Spinal cord (tissue), 10 donors: ENCODE measurements around the gene CHD3. TPM values are rescaled to one million over a fixed set of nuclear protein-coding genes. Genes with fewer than 3 reads are reported as not detected.

Experiments used
- DNase-seq, 6 donors: peaks; one replicate each; pipeline versions ENCODE4 v3.0.0 to v3.0.0-alpha.2; 2013 to 2015; ENCODE audit warnings: low spot score in 6 of 6, low read depth in 4 of 6
- H3K27ac ChIP-seq: one replicate; pipeline ENCODE4 v1.5.1; 2013; ENCODE audit warnings: low read depth, low read length, control low read depth
- H3K27me3 ChIP-seq: one replicate; pipeline ENCODE4 v1.6.1; 2013; ENCODE audit warnings: low read length; ENCODE audit not compliant: control insufficient read depth, insufficient read depth
- H3K36me3 ChIP-seq: one replicate; pipeline ENCODE4 v1.6.1; 2013; ENCODE audit warnings: low read length; ENCODE audit not compliant: control insufficient read depth, insufficient read depth
- H3K4me1 ChIP-seq: one replicate; pipeline ENCODE4 v1.6.1; 2013; ENCODE audit warnings: low read length; ENCODE audit not compliant: control insufficient read depth, insufficient read depth
- H3K4me3 ChIP-seq: one replicate; pipeline ENCODE4 v1.5.1; 2013; ENCODE audit warnings: low read depth, low read length, control low read depth
- H3K9me3 ChIP-seq: one replicate; pipeline ENCODE4 v1.6.1; 2013; ENCODE audit warnings: low read length; ENCODE audit not compliant: control insufficient read depth, insufficient read depth
- WGBS: methylation state at CpG from one replicate; pipeline ENCODE4 v1.1.5; 2013; ENCODE audit warnings: missing lambda C conversion rate; ENCODE audit not compliant: insufficient coverage; 5-methylcytosine and 5-hydroxymethylcytosine counted together
- polyA plus RNA-seq, 2 donors: library from polyadenylated mRNA; unstranded; fragments of 120-200 nt; gene quantifications; one replicate each; pipeline ENCODE4 v1.2.1, GENCODE V29; 2013; ENCODE audit not compliant: insufficient read length in 2 of 2
- total RNA-seq, 2 donors: library from RNA; depleted of rRNA in 1 of 2; stranded (reverse); fragments of 120-200 nt in 1 of 2; fragments of >200 nt in 1 of 2; gene quantifications; one replicate each; pipeline versions ENCODE4 v1.2.3 to v1.2.4, GENCODE V29; 2013 to 2014
- donor health status: healthy.

CHD3 gene
- total and polyA plus RNA-seq, 4 donors: 87.0 to 188 (median 127) TPM

- peak overlapping the region; percentile 98 for H3K27ac ChIP-seq
- DNase-seq: peak in 1 of 6 donors; percentile 33
- under 1% methylated on average over 17 of the region's 17 CpGs for WGBS
- H3K36me3 ChIP-seq: peaks cover 39% of the 10 kb centered on the region
- H3K9me3 ChIP-seq: no peaks in the 10 kb centered on the region
- H3K27me3 ChIP-seq: no peaks in the 10 kb centered on the region
- peak overlapping the region; percentile 92 for H3K4me3 ChIP-seq
- peaks cover 61% of the 10 kb centered on the region for H3K4me1 ChIP-seq
These were observed 45.4 kb upstream of the CHD3 start for GRCh38 chr17:7843257-7843535.

DNA sequence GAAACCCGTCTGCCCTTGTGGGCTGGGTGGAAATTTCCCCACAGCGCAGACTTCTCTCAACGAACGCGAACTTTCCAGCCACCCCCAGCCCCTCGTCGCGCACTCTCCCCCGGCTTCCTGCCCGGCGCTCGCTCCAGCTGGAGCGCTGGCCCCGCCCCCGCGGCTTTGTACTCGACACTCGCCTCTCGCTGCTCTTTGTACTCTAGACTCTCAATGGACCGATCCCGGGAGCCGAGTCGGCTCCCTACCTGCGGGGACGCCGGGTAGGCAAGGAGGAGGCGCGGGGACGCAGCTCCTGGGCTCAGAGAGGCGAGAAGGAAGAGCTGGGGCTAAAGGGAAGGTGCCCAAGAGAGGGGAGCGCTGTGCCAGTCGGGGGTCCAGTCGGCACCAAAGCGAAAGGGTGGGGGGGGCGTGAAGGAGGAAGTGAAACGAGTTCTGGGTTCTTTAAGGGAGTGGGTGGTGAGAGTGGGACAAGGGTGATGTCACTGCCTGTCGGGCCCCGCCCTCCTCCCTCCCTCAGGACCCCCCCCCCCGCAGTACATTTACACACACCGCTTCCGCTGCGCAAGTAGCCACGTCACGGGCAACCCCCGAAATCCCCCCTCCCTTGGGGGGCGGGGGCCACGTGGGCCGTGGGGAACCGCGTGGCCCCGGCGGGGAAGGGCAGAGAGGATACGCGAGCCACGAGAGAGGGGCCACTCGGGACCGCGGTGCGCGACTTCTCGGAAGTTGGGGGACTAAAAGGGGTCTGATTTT, 44.9 kb upstream of the CHD3 start:
- H3K4me3 ChIP-seq: peak overlapping the region; percentile 92
- H3K9me3 ChIP-seq: no peaks in the 10 kb centered on the region
- peaks cover 56% of the 10 kb centered on the region for H3K4me1 ChIP-seq
- peak overlapping the region; percentile 98 for H3K27ac ChIP-seq
- H3K27me3 ChIP-seq: no peaks in the 10 kb centered on the region
- peak in 3 of 6 donors; percentile 64 to 88 (median 75) for DNase-seq
- under 1% methylated on average over 47 of the region's 61 CpGs for WGBS
- H3K36me3 ChIP-seq: peaks cover 44% of the 10 kb centered on the region

- peak overlapping the region; percentile 92 for H3K4me3 ChIP-seq
- DNase-seq: peak in 4 of 6 donors; percentile 89 to 98 (median 94)
- peak overlapping the region; percentile 98 for H3K27ac ChIP-seq
- peaks cover 48% of the 10 kb centered on the region for H3K4me1 ChIP-seq
- no peaks in the 10 kb centered on the region for H3K9me3 ChIP-seq
- peaks cover 52% of the 10 kb centered on the region for H3K36me3 ChIP-seq
- 0% methylated on average over 71 of the region's 71 CpGs for WGBS
- H3K27me3 ChIP-seq: no peaks in the 10 kb centered on the region
These were observed 44.1 kb upstream of the CHD3 start for GRCh38 chr17:7844292-7845154.

GRCh38 chr17:7845359-7846062, 43.1 kb upstream of the CHD3 start:
- 75% methylated on average over 10 of the region's 15 CpGs for WGBS
- Histone ChIP-seq H3K4me3 (peak overlapping the region; percentile 92), H3K36me3 (peaks cover 62% of the 10 kb centered on the region), H3K27ac (peak overlapping the region; percentile 98), H3K9me3 (no peaks in the 10 kb centered on the region), H3K4me1 (peaks cover 44% of the 10 kb centered on the region), H3K27me3 (no peaks in the 10 kb centered on the region)
- no peak for DNase-seq

- 92% methylated on average over 17 of the region's 22 CpGs for WGBS
- no peak overlapping the region for H3K4me3 ChIP-seq
These were observed 42.4 kb upstream of the CHD3 start for GRCh38 chr17:7846063-7846735.

DNA sequence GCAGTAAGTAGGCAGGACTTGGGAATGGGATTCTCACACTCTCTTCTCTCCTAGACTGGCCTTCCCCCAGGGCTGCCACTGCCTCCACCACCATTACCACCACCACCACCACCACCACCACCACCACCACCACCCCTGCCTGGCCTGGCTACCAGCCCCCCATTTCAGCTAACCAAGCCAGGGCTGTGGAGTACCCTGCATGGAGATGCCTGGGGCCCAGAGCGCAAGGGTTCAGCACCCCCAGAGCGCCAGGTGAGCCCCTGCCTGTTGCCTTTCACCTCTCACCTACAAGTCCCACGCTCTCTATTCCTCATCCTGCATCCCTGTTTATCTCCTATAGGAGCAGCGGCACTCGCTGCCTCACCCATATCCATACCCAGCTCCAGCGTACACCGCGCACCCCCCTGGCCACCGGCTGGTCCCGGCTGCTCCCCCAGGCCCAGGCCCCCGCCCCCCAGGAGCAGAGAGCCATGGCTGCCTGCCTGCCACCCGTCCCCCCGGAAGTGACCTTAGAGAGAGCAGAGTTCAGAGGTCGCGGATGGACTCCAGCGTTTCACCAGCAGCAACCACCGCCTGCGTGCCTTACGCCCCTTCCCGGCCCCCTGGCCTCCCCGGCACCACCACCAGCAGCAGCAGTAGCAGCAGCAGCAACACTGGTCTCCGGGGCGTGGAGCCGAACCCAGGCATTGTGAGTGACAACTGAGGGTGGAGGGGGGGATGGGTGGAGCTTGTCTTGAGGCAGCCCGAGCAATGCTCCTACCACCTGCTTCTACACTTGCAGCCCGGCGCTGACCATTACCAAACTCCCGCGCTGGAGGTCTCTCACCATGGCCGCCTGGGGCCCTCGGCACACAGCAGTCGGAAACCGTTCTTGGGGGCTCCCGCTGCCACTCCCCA, 41.6 kb upstream of the CHD3 start:
- WGBS: 90% methylated on average over 19 of the region's 34 CpGs
- Histone ChIP-seq H3K27ac (no peak overlapping the region), H3K36me3 (peaks cover 77% of the 10 kb centered on the region), H3K9me3 (no peaks in the 10 kb centered on the region), H3K4me3 (no peak overlapping the region), H3K27me3 (no peaks in the 10 kb centered on the region), H3K4me1 (peaks cover 46% of the 10 kb centered on the region)
- DNase-seq: no peak

More at GRCh38 chr17:7846063-7846735, 42.4 kb upstream of the CHD3 start:
- Histone ChIP-seq H3K27me3 (no peaks in the 10 kb centered on the region), H3K4me1 (peaks cover 41% of the 10 kb centered on the region), H3K9me3 (no peaks in the 10 kb centered on the region), H3K27ac (no peak overlapping the region), H3K36me3 (peaks cover 69% of the 10 kb centered on the region)
- no peak for DNase-seq

- Histone ChIP-seq H3K36me3 (peaks cover 89% of the 10 kb centered on the region), H3K4me3 (no peak overlapping the region), H3K27ac (no peak overlapping the region), H3K9me3 (no peaks in the 10 kb centered on the region), H3K27me3 (no peaks in the 10 kb centered on the region), H3K4me1 (peaks cover 40% of the 10 kb centered on the region)
- 84% methylated on average over 13 of the region's 20 CpGs for WGBS
- no peak for DNase-seq
These were observed 40.4 kb upstream of the CHD3 start for GRCh38 chr17:7848131-7848579.

DNA sequence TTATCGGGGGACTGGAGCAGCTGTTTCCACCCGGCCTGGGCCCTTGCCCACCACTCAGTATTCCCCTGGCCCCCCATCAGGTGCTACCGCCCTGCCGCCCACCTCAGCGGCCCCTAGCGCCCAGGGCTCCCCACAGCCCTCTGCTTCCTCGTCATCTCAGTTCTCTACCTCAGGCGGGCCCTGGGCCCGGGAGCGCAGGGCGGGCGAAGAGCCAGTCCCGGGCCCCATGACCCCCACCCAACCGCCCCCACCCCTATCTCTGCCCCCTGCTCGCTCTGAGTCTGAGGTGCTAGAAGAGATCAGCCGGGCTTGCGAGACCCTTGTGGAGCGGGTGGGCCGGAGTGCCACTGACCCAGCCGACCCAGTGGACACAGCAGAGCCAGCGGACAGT, 39.9 kb upstream of the CHD3 start:
- WGBS: 86% methylated on average over 11 of the region's 21 CpGs
- H3K4me1 ChIP-seq: peaks cover 38% of the 10 kb centered on the region
- H3K27me3 ChIP-seq: no peaks in the 10 kb centered on the region
- no peak overlapping the region for H3K27ac ChIP-seq
- peaks cover 90% of the 10 kb centered on the region for H3K36me3 ChIP-seq
- H3K4me3 ChIP-seq: no peak overlapping the region
- no peak for DNase-seq
- no peaks in the 10 kb centered on the region for H3K9me3 ChIP-seq
